ENCODE data around the gene CFAP161. TPM values are rescaled to one million over a fixed set of nuclear protein-coding genes. Genes with fewer than 3 reads are reported as not detected.
A peak's percentile ranks its signal among the peaks of the same experiment; 100 is the strongest.

The CFAP161 gene
- total RNA-seq, 1 donor from 2014 or later, result not detected

DNA sequence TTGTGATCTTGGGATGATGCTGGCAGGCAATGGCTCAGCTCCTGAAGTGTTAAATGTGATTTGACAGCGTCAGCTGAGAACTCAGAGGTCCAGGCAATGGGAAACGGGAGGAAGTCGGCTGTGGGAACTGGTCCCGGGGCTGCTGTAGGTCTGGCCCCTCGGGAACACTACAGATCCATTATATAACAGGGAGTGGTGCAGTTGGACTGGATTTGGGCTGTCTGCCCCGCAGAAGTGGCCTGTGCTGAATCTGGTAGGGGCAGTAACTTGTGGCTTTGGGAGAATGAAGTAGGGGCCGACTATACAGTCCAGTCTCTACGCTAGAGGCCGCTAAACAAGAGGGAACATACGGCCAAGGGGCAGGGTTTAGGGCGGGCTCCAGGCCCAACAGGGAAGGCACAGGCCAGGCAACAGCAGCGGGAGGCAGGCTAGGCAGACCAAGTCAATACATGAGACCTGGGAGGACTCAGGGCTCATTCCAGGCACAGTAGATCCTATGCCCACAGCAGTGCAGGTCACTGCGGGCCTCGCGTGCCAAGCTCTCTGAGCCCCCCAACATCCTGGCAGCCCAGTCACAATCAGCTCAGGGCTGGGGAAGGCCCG is 42.3 kb downstream of the CFAP161 start:
- Mint-ChIP-seq H3K4me3 (no peak overlapping the region), H3K27me3 (ENCODE audit: low read depth) (peaks cover 16% of the 10 kb centered on the region), H3K36me3 (ENCODE audit: low read depth) (no peaks in the 10 kb centered on the region), H3K4me1 (peaks cover 3% of the 10 kb centered on the region), H3K9me3 (no peaks in the 10 kb centered on the region), H3K27ac (ENCODE audit: unreplicated experiment) (no peak overlapping the region)
- TF ChIP-seq, protein P1, sequence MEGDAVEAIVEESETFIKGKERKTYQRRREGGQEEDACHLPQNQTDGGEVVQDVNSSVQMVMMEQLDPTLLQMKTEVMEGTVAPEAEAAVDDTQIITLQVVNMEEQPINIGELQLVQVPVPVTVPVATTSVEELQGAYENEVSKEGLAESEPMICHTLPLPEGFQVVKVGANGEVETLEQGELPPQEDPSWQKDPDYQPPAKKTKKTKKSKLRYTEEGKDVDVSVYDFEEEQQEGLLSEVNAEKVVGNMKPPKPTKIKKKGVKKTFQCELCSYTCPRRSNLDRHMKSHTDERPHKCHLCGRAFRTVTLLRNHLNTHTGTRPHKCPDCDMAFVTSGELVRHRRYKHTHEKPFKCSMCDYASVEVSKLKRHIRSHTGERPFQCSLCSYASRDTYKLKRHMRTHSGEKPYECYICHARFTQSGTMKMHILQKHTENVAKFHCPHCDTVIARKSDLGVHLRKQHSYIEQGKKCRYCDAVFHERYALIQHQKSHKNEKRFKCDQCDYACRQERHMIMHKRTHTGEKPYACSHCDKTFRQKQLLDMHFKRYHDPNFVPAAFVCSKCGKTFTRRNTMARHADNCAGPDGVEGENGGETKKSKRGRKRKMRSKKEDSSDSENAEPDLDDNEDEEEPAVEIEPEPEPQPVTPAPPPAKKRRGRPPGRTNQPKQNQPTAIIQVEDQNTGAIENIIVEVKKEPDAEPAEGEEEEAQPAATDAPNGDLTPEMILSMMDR (conservative IDR thresholded peaks at IDR 0.05), result no peak
- no peak for DNase-seq (ENCODE audit: low read depth, low spot score)

- DNase-seq (ENCODE audit: low read depth, low spot score), result no peak
- Mint-ChIP-seq H3K27ac (ENCODE audit: unreplicated experiment) (no peak overlapping the region), H3K9me3 (no peaks in the 10 kb centered on the region), H3K27me3 (ENCODE audit: low read depth) (peaks cover 6% of the 10 kb centered on the region), H3K4me3 (no peak overlapping the region), H3K4me1 (peaks cover 20% of the 10 kb centered on the region), H3K36me3 (ENCODE audit: low read depth) (no peaks in the 10 kb centered on the region)
- TF ChIP-seq, protein P1 (conservative IDR thresholded peaks at IDR 0.05), result no peak
Measured at GRCh38 chr15:81178365-81178764, 44.3 kb downstream of the CFAP161 start.

DNA sequence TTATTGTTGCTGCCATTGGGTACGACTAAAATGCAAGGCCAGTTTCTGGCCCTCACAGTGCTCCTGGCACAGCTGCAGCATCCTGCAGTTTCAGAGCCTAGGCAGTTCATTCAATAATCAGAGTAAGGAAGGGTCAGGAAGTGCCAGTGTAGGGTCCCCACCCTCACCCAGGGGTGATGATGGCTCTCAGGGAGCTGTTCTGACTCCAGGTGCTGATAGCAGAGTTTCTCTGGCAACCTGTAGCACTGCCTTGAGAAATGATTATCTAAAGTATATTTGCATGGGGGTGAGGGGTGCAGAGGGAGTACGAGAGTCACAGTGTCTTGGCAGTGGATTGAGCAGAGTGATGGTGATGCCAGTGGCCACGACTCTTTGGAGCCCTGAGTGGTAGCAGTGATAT is 47.1 kb downstream of the CFAP161 start:
- no peak for DNase-seq (ENCODE audit: low read depth, low spot score)
- Mint-ChIP-seq H3K36me3 (ENCODE audit: low read depth) (no peaks in the 10 kb centered on the region), H3K27me3 (ENCODE audit: low read depth) (peaks cover 6% of the 10 kb centered on the region)

GRCh38 chr15:81182031-81182755 is 48.1 kb downstream of the CFAP161 start:
- peaks cover 6% of the 10 kb centered on the region for H3K27me3 Mint-ChIP-seq (ENCODE audit: low read depth)
- no peak overlapping the region for H3K4me3 Mint-ChIP-seq

More for the DNA sequence above, 47.1 kb downstream of the CFAP161 start:
- H3K4me1 Mint-ChIP-seq, result peaks cover 20% of the 10 kb centered on the region
- no peak overlapping the region for H3K4me3 Mint-ChIP-seq
- no peak overlapping the region for H3K27ac Mint-ChIP-seq (ENCODE audit: unreplicated experiment)
- no peaks in the 10 kb centered on the region for H3K9me3 Mint-ChIP-seq
- TF ChIP-seq, protein P1 (conservative IDR thresholded peaks at IDR 0.05), result no peak

GRCh38 chr15:81182756-81183438 is 48.8 kb downstream of the CFAP161 start:
- H3K27me3 Mint-ChIP-seq (ENCODE audit: low read depth), result peaks cover 6% of the 10 kb centered on the region
- H3K36me3 Mint-ChIP-seq (ENCODE audit: low read depth), result no peaks in the 10 kb centered on the region
- no peak overlapping the region for H3K27ac Mint-ChIP-seq (ENCODE audit: unreplicated experiment)
- no peak overlapping the region for H3K4me3 Mint-ChIP-seq
- no peak for DNase-seq (ENCODE audit: low read depth, low spot score)
- TF ChIP-seq, protein P1 (conservative IDR thresholded peaks at IDR 0.05), result no peak
- H3K4me1 Mint-ChIP-seq, result peaks cover 20% of the 10 kb centered on the region
- H3K9me3 Mint-ChIP-seq, result no peaks in the 10 kb centered on the region

More at GRCh38 chr15:81182031-81182755, 48.1 kb downstream of the CFAP161 start:
- Mint-ChIP-seq H3K9me3 (no peaks in the 10 kb centered on the region), H3K4me1 (peaks cover 20% of the 10 kb centered on the region), H3K27ac (ENCODE audit: unreplicated experiment) (no peak overlapping the region), H3K36me3 (ENCODE audit: low read depth) (no peaks in the 10 kb centered on the region)
- DNase-seq (ENCODE audit: low read depth, low spot score), result peak; percentile 11
- TF ChIP-seq, protein P1 (conservative IDR thresholded peaks at IDR 0.05), result no peak
